ENCODE data around the gene NTRK1. TPM values are rescaled to one million over a fixed set of nuclear protein-coding genes. Genes with fewer than 3 reads are reported as not detected.

NTRK1 gene
- total and polyA plus RNA-seq, 2 of the 13 experiments (the other 11 are each of a cell fraction or from before 2014, with no cell fraction given), result not detected

- Histone ChIP-seq H4K20me1 (ENCODE audit: insufficient read depth, low read length) (0 out of 2 replicates have a peak, but pooled peaks cover 2% of the 10 kb centered on the region), H3K36me3 (replicated peaks in 1 of 2; ENCODE audit: control insufficient read depth in 1 of 2, insufficient read depth in 2 of 2, low read length in 2 of 2) (no peaks in the 10 kb centered on the region), H3K9ac (ENCODE audit: insufficient read depth, low read depth, low read length) (no peak overlapping the region), H3K4me3 (replicated peaks in 1 of 3; ENCODE audit: insufficient read depth in 1 of 3, low read depth in 2 of 3, low read length in 3 of 3) (no peak overlapping the region), H2AFZ (ENCODE audit: low read length) (no peak overlapping the region), H3K27me3 (ENCODE audit: control insufficient read depth in 1 of 2, insufficient read depth in 2 of 2, low read length in 2 of 2) (peaks cover 15 to 72% of the 10 kb centered on the region in 2 experiments), H3K4me1 (ENCODE audit: insufficient read depth, low read length) (peaks cover 8% of the 10 kb centered on the region), H3K79me2 (ENCODE audit: insufficient read depth, low read length) (no peaks in the 10 kb centered on the region), H3K27ac (ENCODE audit: extremely low read length, insufficient read depth, low read length) (no peak overlapping the region), H3K9me3 (ENCODE audit: low read length) (no peaks in the 10 kb centered on the region), H3K4me2 (ENCODE audit: low read depth, low read length) (no peak overlapping the region)
- intact Hi-C loops (cut with micrococcal nuclease; ENCODE audit: unreplicated experiment), result loop anchor here (10.0 kb wide), 1 partner anchor 70 kb away; no protein-coding TSS in a partner anchor
- in situ Hi-C loops (cut with HindIII; ENCODE audit: extremely low pct_ligation_motif_present, low pct_unique_long_range_greater_than_20kb), result loop anchor here (5.0 to 10.0 kb wide), 2 partner anchors 67 to 170 kb away; no protein-coding TSS in a partner anchor
- no peak for DNase-seq (ENCODE audit: low spot score)
- no peak for ATAC-seq
- WGBS (ENCODE audit: low lambda C conversion rate), result 80% methylated on average over 1 of the region's 4 CpGs
- ChIA-PET CTCF (ENCODE audit: low intra/inter-chr PET ratio, low total read pairs) (no interaction called here), POLR2A (no interaction called here)
- no peak for TF ChIP-seq ZNF564 (CRISPR knock-in tag; IDR thresholded peaks at IDR 0.05)
- no peak for FAIRE-seq
- no TSS peak for BruUV-seq (replicated peaks)
These were observed 4.1 kb downstream of the NTRK1 start for GRCh38 chr1:156864796-156865195.

GRCh38 chr1:156865258-156865657 lies 4.6 kb downstream of the NTRK1 start:
- 0 out of 2 replicates have a peak, but pooled peaks cover 2% of the 10 kb centered on the region for H4K20me1 ChIP-seq (ENCODE audit: insufficient read depth, low read length)
- WGBS (ENCODE audit: low lambda C conversion rate), result 36% methylated on average over 9 of the region's 9 CpGs
- in situ Hi-C loops (cut with HindIII; ENCODE audit: extremely low pct_ligation_motif_present, low pct_unique_long_range_greater_than_20kb), result loop anchor here (10.0 kb wide), 1 partner anchor 170 kb away; no protein-coding TSS in a partner anchor
- no peak for FAIRE-seq
- H3K27me3 ChIP-seq (ENCODE audit: control insufficient read depth in 1 of 2, insufficient read depth in 2 of 2, low read length in 2 of 2), result peaks cover 14 to 72% of the 10 kb centered on the region in 2 experiments
- H2AFZ ChIP-seq (ENCODE audit: low read length), result no peak overlapping the region
- no peaks in the 10 kb centered on the region for H3K9me3 ChIP-seq (ENCODE audit: low read length)
- no peak overlapping the region for H3K27ac ChIP-seq (ENCODE audit: extremely low read length, insufficient read depth, low read length)
- peaks cover 4% of the 10 kb centered on the region for H3K4me1 ChIP-seq (ENCODE audit: insufficient read depth, low read length)
- no peak overlapping the region for H3K9ac ChIP-seq (ENCODE audit: insufficient read depth, low read depth, low read length)
- ChIA-PET CTCF (ENCODE audit: low intra/inter-chr PET ratio, low total read pairs) (no interaction called here), POLR2A (no interaction called here)
- no peak for ATAC-seq
- H3K79me2 ChIP-seq (ENCODE audit: insufficient read depth, low read length), result no peaks in the 10 kb centered on the region
- BruUV-seq (replicated peaks), result no TSS peak
- intact Hi-C loops (cut with micrococcal nuclease; ENCODE audit: unreplicated experiment), result loop anchor here (10.0 kb wide), 1 partner anchor 70 kb away; no protein-coding TSS in a partner anchor
- no peak overlapping the region for H3K4me2 ChIP-seq (ENCODE audit: low read depth, low read length)
- no peak for DNase-seq (ENCODE audit: low spot score)
- no peak overlapping the region for H3K4me3 ChIP-seq (replicated peaks in 1 of 3; ENCODE audit: insufficient read depth in 1 of 3, low read depth in 2 of 3, low read length in 3 of 3)
- H3K36me3 ChIP-seq (replicated peaks in 1 of 2; ENCODE audit: control insufficient read depth in 1 of 2, insufficient read depth in 2 of 2, low read length in 2 of 2), result no peaks in the 10 kb centered on the region
- TF ChIP-seq DMTF1 (CRISPR knock-in tag; IDR thresholded peaks at IDR 0.05) (no peak), ZNF430 (CRISPR knock-in tag; IDR thresholded peaks at IDR 0.05) (no peak), ZNF672 (CRISPR knock-in tag; IDR thresholded peaks at IDR 0.05) (no peak), DNMT1 (CRISPR knock-in tag; IDR thresholded peaks at IDR 0.05) (no peak), ZNF598 (CRISPR knock-in tag; IDR thresholded peaks at IDR 0.05; ENCODE audit: borderline replicate concordance) (no peak), ZNF597 (CRISPR knock-in tag; IDR thresholded peaks at IDR 0.05) (no peak), ZFAT (CRISPR knock-in tag; conservative IDR thresholded peaks at IDR 0.05) (no peak), ZNF431 (CRISPR knock-in tag; IDR thresholded peaks at IDR 0.05; ENCODE audit: borderline replicate concordance, low read depth) (no peak), ZFP36 (IDR thresholded peaks at IDR 0.05; ENCODE audit: borderline replicate concordance, low read depth, low read length, partially characterized antibody) (no peak), ZBTB49 (CRISPR knock-in tag; IDR thresholded peaks at IDR 0.05; ENCODE audit: borderline replicate concordance) (no peak), ZSCAN21 (CRISPR knock-in tag; IDR thresholded peaks at IDR 0.05; ENCODE audit: borderline replicate concordance) (no peak), NCOA1 (CRISPR knock-in tag; IDR thresholded peaks at IDR 0.05) (no peak)

Data from HepG2 (cell line).